Coronary artery (tissue), 2 donors: Measurements from ENCODE around the gene BLOC1S3.

Experiments
- DNase-seq: peaks from one replicate; pipeline ENCODE4 v3.0.0-alpha.2; 2017; ENCODE audit warnings: low spot score
- H3K27ac ChIP-seq, 2 donors: fragments of 200-600 bp; sonication (generic); one replicate each; pipeline ENCODE4 v1.5.1; 2016 to 2019
- H3K4me3 ChIP-seq: fragments of 200-600 bp; sonication (generic); 2 replicates; pipeline ENCODE4 v1.5.1; 2016; ENCODE audit warnings: mild to moderate bottlenecking, moderate library complexity
- TF ChIP-seq, protein P1 (sequence below): fragments of 200-600 bp; sonication (generic); IDR thresholded peaks from one replicate; pipeline ENCODE4 v1.5.1; 2019; ENCODE audit warnings: antibody characterized with exemption

BLOC1S3 gene

DNA sequence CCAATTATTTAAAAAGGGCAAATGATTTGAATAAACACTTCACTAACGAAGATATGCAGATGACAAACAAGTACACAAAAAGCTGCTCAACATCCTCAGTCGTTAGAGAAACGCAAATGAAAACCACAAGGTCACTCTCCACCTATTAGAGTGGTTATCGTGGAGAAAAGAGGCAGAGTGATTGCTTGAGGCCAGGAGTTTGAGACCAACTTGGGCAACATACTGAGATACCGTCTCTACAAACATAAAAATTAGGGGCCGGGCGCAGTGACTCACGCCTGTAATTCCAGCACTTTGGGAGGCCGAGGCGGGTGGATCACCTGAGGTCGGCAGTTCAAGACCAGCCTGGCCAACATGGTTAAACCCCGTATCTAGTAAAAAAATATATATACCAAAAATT, 27.2 kb downstream of the BLOC1S3 start:
- DNase-seq, result no peak
- no peak overlapping the region for H3K4me3 ChIP-seq
- H3K27ac ChIP-seq, result no peak overlapping the region
- TF ChIP-seq, protein P1, sequence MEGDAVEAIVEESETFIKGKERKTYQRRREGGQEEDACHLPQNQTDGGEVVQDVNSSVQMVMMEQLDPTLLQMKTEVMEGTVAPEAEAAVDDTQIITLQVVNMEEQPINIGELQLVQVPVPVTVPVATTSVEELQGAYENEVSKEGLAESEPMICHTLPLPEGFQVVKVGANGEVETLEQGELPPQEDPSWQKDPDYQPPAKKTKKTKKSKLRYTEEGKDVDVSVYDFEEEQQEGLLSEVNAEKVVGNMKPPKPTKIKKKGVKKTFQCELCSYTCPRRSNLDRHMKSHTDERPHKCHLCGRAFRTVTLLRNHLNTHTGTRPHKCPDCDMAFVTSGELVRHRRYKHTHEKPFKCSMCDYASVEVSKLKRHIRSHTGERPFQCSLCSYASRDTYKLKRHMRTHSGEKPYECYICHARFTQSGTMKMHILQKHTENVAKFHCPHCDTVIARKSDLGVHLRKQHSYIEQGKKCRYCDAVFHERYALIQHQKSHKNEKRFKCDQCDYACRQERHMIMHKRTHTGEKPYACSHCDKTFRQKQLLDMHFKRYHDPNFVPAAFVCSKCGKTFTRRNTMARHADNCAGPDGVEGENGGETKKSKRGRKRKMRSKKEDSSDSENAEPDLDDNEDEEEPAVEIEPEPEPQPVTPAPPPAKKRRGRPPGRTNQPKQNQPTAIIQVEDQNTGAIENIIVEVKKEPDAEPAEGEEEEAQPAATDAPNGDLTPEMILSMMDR, result no peak

DNA sequence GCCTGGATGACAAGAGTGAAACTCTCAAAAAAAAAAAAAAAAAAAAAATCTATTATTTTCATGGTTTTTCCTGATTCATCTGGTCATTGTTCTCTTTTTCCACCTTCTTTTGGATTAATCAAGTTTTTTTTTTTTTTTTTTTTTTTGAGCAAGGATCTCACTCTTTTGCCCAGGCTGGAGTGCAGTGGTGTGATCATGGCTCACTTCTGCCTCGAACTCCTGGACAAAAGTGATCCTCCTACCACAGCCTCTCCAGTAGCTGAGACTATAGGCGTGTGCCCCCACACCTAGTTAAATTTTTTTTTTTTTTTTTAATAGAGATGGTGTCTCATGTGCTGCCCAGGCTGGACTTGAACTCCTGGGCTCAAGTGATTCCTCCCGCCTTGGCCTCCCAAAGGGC, 27.7 kb downstream of the BLOC1S3 start:
- DNase-seq, result no peak
- Histone ChIP-seq H3K4me3 (no peak overlapping the region), H3K27ac (no peak overlapping the region)
- TF ChIP-seq, protein P1, result no peak

DNA sequence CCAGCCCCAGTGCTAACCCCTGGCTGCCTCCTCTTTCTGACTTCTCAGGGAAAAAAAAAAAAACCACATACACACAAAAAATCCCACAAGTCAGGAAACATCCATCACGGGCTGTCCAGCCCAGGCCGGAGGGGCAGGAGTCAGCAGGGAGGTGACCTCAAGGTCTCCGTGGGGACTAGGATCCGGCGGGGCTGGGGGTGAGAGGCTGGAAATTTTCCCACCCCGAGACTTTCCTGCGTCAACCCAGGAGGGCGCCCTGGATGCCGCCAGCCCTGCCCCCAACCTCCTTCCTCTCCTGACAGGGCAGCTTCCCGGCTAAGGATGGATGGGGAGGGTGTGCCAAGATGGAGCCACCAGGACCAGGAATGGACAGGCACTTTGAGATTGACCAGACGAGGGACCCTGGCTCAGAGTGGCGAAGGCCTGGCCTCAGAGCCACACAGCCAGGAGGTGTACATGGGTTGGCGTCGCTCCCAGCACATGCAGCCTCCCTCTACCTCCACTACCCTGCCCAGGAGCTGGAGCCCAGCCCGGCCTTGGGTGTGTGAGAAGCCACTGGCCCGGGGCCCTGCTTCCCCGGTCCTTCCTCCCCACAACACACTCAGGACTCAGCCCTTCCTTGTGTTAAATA, 33.3 kb downstream of the BLOC1S3 start:
- DNase-seq, result no peak
- H3K27ac ChIP-seq, result peak overlapping the region in 1 of 2 donors; percentile 22
- TF ChIP-seq, protein P1, result no peak
- no peak overlapping the region for H3K4me3 ChIP-seq

DNA sequence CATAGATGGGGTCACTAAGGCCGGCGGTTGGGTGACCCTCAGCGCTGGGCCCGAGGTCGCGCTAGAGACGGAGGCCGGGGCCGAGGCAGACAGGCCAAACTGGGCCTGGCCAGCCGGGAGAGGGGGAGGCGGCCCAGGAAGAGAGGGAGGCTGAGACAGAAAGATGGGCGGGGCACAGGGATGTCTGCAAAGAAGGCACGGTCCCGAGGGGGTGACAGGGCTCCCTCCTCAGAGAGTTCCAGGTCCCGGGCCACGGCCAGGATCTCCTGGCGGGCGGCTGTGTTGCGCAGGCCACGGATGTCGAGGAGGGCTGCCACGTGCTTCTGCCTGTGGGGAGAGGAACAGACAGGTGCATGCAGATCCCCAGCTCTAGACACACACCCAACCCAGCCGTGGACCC, 34.4 kb downstream of the BLOC1S3 start:
- TF ChIP-seq, protein P1, result no peak
- H3K27ac ChIP-seq, result peak overlapping the region in 1 of 2 donors; percentile 37
- H3K4me3 ChIP-seq, result no peak overlapping the region
- no peak for DNase-seq

DNA sequence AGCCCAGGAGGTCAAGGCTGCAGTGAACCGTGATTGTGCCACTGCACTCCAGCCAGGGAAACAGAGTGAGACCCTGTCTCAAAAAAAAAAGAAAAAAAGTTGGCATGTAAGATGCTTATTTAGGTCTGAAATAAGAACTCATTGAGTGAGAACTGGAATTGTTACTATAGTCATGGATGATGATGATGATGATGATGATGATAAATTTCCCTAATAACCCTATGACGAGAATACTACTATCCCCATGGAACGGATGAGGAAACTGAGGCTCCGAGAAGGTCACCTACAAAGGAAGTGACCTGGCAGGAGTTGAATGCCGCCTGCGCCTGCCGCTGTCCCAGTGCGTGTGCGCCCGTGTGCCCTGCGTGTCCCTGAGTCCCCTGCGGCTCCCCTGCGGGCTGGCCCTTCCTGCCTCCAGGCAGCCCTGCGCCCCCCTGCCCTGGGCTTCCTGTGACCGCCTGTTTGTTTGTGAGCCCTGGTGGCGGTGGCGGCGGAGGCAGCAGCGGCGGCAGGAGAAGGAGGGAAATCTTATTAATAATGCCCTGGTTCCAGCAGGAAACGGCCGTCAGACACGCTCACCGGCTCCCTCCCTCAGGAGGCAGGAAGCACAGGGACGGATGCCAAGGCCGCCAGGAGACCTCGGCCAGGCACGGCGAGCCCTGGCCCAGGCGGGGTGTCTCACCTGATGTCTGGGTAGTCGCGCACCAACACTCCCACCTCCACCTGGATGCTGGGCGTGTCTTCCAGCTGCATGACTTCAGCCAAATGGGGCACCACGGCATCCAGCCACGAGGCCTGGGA, 37.0 kb downstream of the BLOC1S3 start:
- Histone ChIP-seq H3K4me3 (no peak overlapping the region), H3K27ac (no peak overlapping the region)
- DNase-seq, result no peak
- TF ChIP-seq, protein P1, result no peak

DNA sequence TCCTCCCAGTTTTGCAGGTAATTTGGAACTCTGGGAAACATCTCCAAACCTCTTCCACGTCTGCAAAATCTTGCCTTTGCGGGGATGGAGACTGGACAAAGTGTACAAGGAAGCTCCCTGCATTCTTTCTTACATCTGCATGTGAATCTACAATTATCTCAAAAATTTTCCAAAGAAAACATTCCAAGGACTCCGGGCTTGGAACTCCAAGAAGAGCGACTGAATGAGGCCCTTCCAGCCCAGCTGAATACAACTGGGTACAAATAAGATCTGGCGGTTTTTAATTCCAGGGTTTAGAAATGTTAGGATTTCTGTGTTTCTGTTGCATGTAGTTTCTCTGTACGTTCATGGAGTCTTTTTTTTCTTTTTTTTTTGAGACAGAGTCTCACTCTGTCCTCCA, 38.1 kb downstream of the BLOC1S3 start:
- no peak overlapping the region for H3K27ac ChIP-seq
- H3K4me3 ChIP-seq, result no peak overlapping the region
- TF ChIP-seq, protein P1, result no peak
- no peak for DNase-seq
